H9 (cell line): Measurements from ENCODE around the gene TSPAN9. TPM values are rescaled to one million over a fixed set of nuclear protein-coding genes. Genes with fewer than 3 reads are reported as not detected.

Source experiments
- DNase-seq: peaks from one replicate; pipeline ENCODE4 v3.0.0-alpha.2; 2017
- H2AFZ ChIP-seq: one replicate; pipeline ENCODE4 v1.6.1; 2013; ENCODE audit warnings: mild to moderate bottlenecking, low read length, control low read depth, moderate library complexity
- H2AK5ac ChIP-seq: 2 replicates; pipeline ENCODE4 v1.6.1; 2013; ENCODE audit warnings: low read length, control low read depth, mixed read lengths; ENCODE audit not compliant: insufficient read length
- H2BK120ac ChIP-seq: one replicate; pipeline ENCODE4 v1.6.1; 2013; ENCODE audit warnings: low read depth, mild to moderate bottlenecking, low read length, control low read depth, inconsistent platforms; ENCODE audit not compliant: poor library complexity, severe bottlenecking
- H2BK12ac ChIP-seq: 2 replicates; pipeline ENCODE4 v1.6.1; 2013; ENCODE audit warnings: low read length, control low read depth, mixed read lengths, low read depth; ENCODE audit not compliant: insufficient read length
- H2BK15ac ChIP-seq: 2 replicates; pipeline ENCODE4 v1.6.1; 2013; ENCODE audit warnings: low read depth, low read length, control low read depth
- H2BK20ac ChIP-seq: one replicate; pipeline ENCODE4 v1.6.1; 2013; ENCODE audit warnings: low read depth, mild to moderate bottlenecking, low read length, control low read depth, inconsistent platforms; ENCODE audit not compliant: poor library complexity, severe bottlenecking
- H2BK5ac ChIP-seq: 2 replicates; pipeline ENCODE4 v1.6.1; 2013; ENCODE audit warnings: low read length, control low read depth, mixed read lengths; ENCODE audit not compliant: insufficient read length
- H3K14ac ChIP-seq: 2 replicates; pipeline ENCODE4 v1.6.1; 2013; ENCODE audit warnings: low read length, control low read depth; ENCODE audit not compliant: insufficient read depth
- H3K18ac ChIP-seq: 2 replicates; pipeline ENCODE4 v1.6.1; 2013; ENCODE audit warnings: low read depth, mild to moderate bottlenecking, mixed read lengths, low read length, control low read depth; ENCODE audit not compliant: insufficient read length
- H3K23ac ChIP-seq: 2 replicates; pipeline ENCODE4 v1.6.1; 2013; ENCODE audit warnings: low read length, control low read depth, mixed read lengths, low read depth; ENCODE audit not compliant: insufficient read length
- H3K23me2 ChIP-seq: 2 replicates; pipeline ENCODE4 v1.6.1; 2013; ENCODE audit warnings: low read depth, mild to moderate bottlenecking, mixed read lengths, low read length, control low read depth; ENCODE audit not compliant: insufficient read length, poor library complexity, severe bottlenecking
- H3K27ac ChIP-seq: 2 replicates; pipeline ENCODE4 v1.5.1; 2013; ENCODE audit warnings: low read length, control low read depth, mixed read lengths, low read depth; ENCODE audit not compliant: insufficient read length
- H3K27me3 ChIP-seq: 2 replicates; pipeline ENCODE4 v1.6.1; 2013; ENCODE audit warnings: low read length, control low read depth, inconsistent platforms; ENCODE audit not compliant: insufficient read depth
- H3K4ac ChIP-seq: 2 replicates; pipeline ENCODE4 v1.6.1; 2013; ENCODE audit warnings: low read depth, mild to moderate bottlenecking, control low read depth, inconsistent platforms, low read length, moderate library complexity
- H3K4me1 ChIP-seq: 2 replicates; pipeline ENCODE4 v1.6.1; 2013; ENCODE audit warnings: low read length, control low read depth, inconsistent platforms; ENCODE audit not compliant: insufficient read depth
- H3K4me2 ChIP-seq: 2 replicates; pipeline ENCODE4 v1.6.1; 2013; ENCODE audit warnings: low read length, control low read depth, mixed read lengths; ENCODE audit not compliant: insufficient read length, insufficient read depth
- H3K56ac ChIP-seq: 2 replicates; pipeline ENCODE4 v1.6.1; 2013; ENCODE audit warnings: low read depth, mild to moderate bottlenecking, mixed read lengths, low read length, control low read depth; ENCODE audit not compliant: insufficient read length
- H3K79me1 ChIP-seq: 2 replicates; pipeline ENCODE4 v1.6.1; 2013; ENCODE audit warnings: low read depth, mild to moderate bottlenecking, moderate library complexity, low read length, control low read depth, inconsistent platforms; ENCODE audit not compliant: insufficient read depth, poor library complexity, severe bottlenecking
- H3K79me2 ChIP-seq: 2 replicates; pipeline ENCODE4 v1.6.1; 2013; ENCODE audit warnings: low read length, control low read depth, inconsistent platforms; ENCODE audit not compliant: insufficient read depth
- H3K9ac ChIP-seq: 2 replicates; pipeline ENCODE4 v1.6.1; 2013; ENCODE audit warnings: low read length, control low read depth, mixed read lengths; ENCODE audit not compliant: insufficient read length; ENCODE audit errors: extremely low read depth
- H3K9me3 ChIP-seq: one replicate; pipeline ENCODE4 v1.6.1; 2013; ENCODE audit warnings: low read depth, low read length, inconsistent platforms; ENCODE audit not compliant: control insufficient read depth
- H3T11ph ChIP-seq: one replicate; pipeline ENCODE4 v1.6.1; 2013; ENCODE audit warnings: mild to moderate bottlenecking, low read length, control low read depth, inconsistent platforms
- H4K20me1 ChIP-seq: one replicate; pipeline ENCODE4 v1.6.1; 2013; ENCODE audit not compliant: control insufficient read depth, insufficient read length, insufficient read depth
- H4K5ac ChIP-seq: 2 replicates; pipeline ENCODE4 v1.6.1; 2013; ENCODE audit warnings: low read depth, mild to moderate bottlenecking, mixed read lengths, low read length, control low read depth; ENCODE audit not compliant: insufficient read length
- H4K8ac ChIP-seq: replicated peaks from 2 replicates; pipeline ENCODE4 v1.6.1; 2013; ENCODE audit warnings: low read length, control low read depth, mixed read lengths, low read depth; ENCODE audit not compliant: insufficient read length
- H4K91ac ChIP-seq: 2 replicates; pipeline ENCODE4 v1.6.1; 2013; ENCODE audit warnings: low read depth, mild to moderate bottlenecking, moderate library complexity, mixed read lengths, low read length, control low read depth; ENCODE audit not compliant: insufficient read length
- H3K27ac Mint-ChIP-seq, 3 experiments: 2 replicates in 2 of 3; 3 replicates in 1 of 3; pipeline ENCODE4 v1.8.0; 2020 to 2021; ENCODE audit warnings: mixed read lengths in 3 of 3, mild to moderate bottlenecking in 1 of 3, moderate library complexity in 1 of 3
- H3K27me3 Mint-ChIP-seq: 2 replicates; pipeline ENCODE4 v1.8.0; 2021; ENCODE audit warnings: low read depth, mild to moderate bottlenecking, moderate library complexity, mixed read lengths
- H3K36me3 Mint-ChIP-seq, 3 experiments: 2 replicates in 2 of 3; 3 replicates in 1 of 3; pipeline ENCODE4 v1.8.0; 2020 to 2021; ENCODE audit warnings: low read depth in 3 of 3, mixed read lengths in 3 of 3; ENCODE audit not compliant: insufficient read depth in 1 of 3
- H3K4me1 Mint-ChIP-seq, 2 experiments: 2 replicates each; pipeline ENCODE4 v1.8.0; 2020; ENCODE audit warnings: mixed read lengths in 2 of 2
- H3K4me3 Mint-ChIP-seq, 2 experiments: 2 replicates in 1 of 2; 3 replicates in 1 of 2; pipeline ENCODE4 v1.8.0; 2020 to 2021; ENCODE audit warnings: mild to moderate bottlenecking in 2 of 2, mixed read lengths in 2 of 2, moderate library complexity in 1 of 2
- H3K9me3 Mint-ChIP-seq, 2 experiments: 2 replicates in 1 of 2; 3 replicates in 1 of 2; pipeline ENCODE4 v1.8.0; 2020; ENCODE audit warnings: mild to moderate bottlenecking in 2 of 2, mixed read lengths in 2 of 2, moderate library complexity in 1 of 2
- total RNA-seq: library from RNA; stranded (reverse); gene quantifications from 2 replicates; pipeline ENCODE4 v1.2.1, GENCODE V29; 2021
- TF ChIP-seq, protein P1 (sequence below): fragments of 200-600 bp; sonication (generic); conservative IDR thresholded peaks from 3 replicates; pipeline ENCODE4 v1.8.0; 2021; ENCODE audit warnings: antibody characterized with exemption, mild to moderate bottlenecking

The TSPAN9 gene
- total RNA-seq, 1 experiment from 2014 or later, result 19.0 TPM

DNA sequence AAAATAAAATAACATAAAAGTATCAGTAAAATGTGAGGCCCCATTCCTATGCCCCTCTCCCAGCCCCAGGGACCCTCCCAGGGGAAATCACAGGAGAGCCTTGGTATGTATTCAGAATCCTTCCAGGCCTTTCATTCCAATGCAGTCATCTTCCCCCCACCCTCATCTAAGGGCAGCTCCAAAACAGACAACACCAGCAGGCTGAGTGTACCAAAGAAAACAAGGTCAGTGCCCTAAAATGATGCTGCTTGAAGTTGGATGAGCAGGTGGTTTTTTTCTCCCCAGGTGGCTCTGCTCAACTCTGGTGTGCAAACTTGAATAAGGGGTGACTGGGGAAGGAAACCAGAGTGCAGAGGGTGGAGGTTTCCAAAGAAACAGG lies 56.2 kb downstream of the TSPAN9 start:
- Histone ChIP-seq H3K79me1 (no peaks in the 10 kb centered on the region), H4K8ac (no peak overlapping the region), H3K23me2 (no peaks in the 10 kb centered on the region), H4K5ac (no peak overlapping the region), H2BK20ac (no peak overlapping the region), H2BK120ac (no peak overlapping the region), H2BK12ac (no peak overlapping the region), H3K18ac (no peak overlapping the region), H2BK5ac (no peak overlapping the region), H3K27me3 (no peaks in the 10 kb centered on the region), H3K9ac (no peak overlapping the region), H3T11ph (no peak overlapping the region), H2AK5ac (no peak overlapping the region), H3K14ac (no peak overlapping the region), H4K20me1 (no peaks in the 10 kb centered on the region), H2BK15ac (no peak overlapping the region), H3K27ac (no peak overlapping the region), H4K91ac (no peak overlapping the region), H3K4ac (no peak overlapping the region), H3K4me1 (no peaks in the 10 kb centered on the region), H3K79me2 (no peaks in the 10 kb centered on the region), H3K23ac (no peak overlapping the region), H3K56ac (no peak overlapping the region), H3K4me2 (no peak overlapping the region), H2AFZ (no peak overlapping the region), H3K9me3 (no peaks in the 10 kb centered on the region)
- H3K4me3 Mint-ChIP-seq, result no peak overlapping the region
- no peak for DNase-seq
- H3K4me1 Mint-ChIP-seq, result peaks cover 30 to 44% of the 10 kb centered on the region in 2 experiments
- H3K9me3 Mint-ChIP-seq, result no peaks in the 10 kb centered on the region
- H3K36me3 Mint-ChIP-seq, result no peaks in the 10 kb centered on the region; a peak in 1 of 7 replicates
- peaks cover 3% of the 10 kb centered on the region for H3K27me3 Mint-ChIP-seq
- TF ChIP-seq, protein P1, sequence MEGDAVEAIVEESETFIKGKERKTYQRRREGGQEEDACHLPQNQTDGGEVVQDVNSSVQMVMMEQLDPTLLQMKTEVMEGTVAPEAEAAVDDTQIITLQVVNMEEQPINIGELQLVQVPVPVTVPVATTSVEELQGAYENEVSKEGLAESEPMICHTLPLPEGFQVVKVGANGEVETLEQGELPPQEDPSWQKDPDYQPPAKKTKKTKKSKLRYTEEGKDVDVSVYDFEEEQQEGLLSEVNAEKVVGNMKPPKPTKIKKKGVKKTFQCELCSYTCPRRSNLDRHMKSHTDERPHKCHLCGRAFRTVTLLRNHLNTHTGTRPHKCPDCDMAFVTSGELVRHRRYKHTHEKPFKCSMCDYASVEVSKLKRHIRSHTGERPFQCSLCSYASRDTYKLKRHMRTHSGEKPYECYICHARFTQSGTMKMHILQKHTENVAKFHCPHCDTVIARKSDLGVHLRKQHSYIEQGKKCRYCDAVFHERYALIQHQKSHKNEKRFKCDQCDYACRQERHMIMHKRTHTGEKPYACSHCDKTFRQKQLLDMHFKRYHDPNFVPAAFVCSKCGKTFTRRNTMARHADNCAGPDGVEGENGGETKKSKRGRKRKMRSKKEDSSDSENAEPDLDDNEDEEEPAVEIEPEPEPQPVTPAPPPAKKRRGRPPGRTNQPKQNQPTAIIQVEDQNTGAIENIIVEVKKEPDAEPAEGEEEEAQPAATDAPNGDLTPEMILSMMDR, result no peak
- no peak overlapping the region; a peak in 1 of 7 replicates for H3K27ac Mint-ChIP-seq
